H1 (cell line): Measurements from ENCODE around the gene PSMC2. TPM values are rescaled to one million over a fixed set of nuclear protein-coding genes. Genes with fewer than 3 reads are reported as not detected.

Experiments
- CTCF ChIA-PET: fragments of 300-600 bp; sonication (Branson Sonifier 250); formaldehyde crosslinking; loops from one replicate; lab custom pipeline; 2021; ENCODE audit not compliant: partially characterized antibody; lab: Charles Lee
- POLR2A ChIA-PET: fragments of 300-600 bp; sonication (Branson Sonifier 250); formaldehyde crosslinking; loops from one replicate; lab custom pipeline; 2021; ENCODE audit warnings: inconsistent platforms; ENCODE audit not compliant: partially characterized antibody; lab: Charles Lee
- DNase-seq, 2 experiments: peaks; one replicate each; pipeline versions ENCODE4 v3.0.0 to v3.0.0-alpha.2; 2010 to 2022; ENCODE audit warnings: low spot score in 2 of 2, low read depth in 1 of 2, mixed read lengths in 1 of 2
- FAIRE-seq: peaks from 2 replicates; lab custom pipeline; 2011; peaks lifted over from hg19 to GRCh38; lab: Jason Lieb, UNC
- H2AFZ ChIP-seq: 2 replicates; pipeline ENCODE4 v1.8.1; 2012; ENCODE audit warnings: low read length, inconsistent platforms
- H2AK5ac ChIP-seq: 2 replicates; pipeline ENCODE4 v1.6.1; 2013; ENCODE audit warnings: low read depth, low read length
- H2BK120ac ChIP-seq: replicated peaks from 2 replicates; pipeline ENCODE3; 2013; ENCODE audit warnings: low read depth, low read length, inconsistent platforms
- H2BK12ac ChIP-seq: 2 replicates; pipeline ENCODE4 v1.6.1; 2013; ENCODE audit warnings: low read depth, low read length
- H2BK15ac ChIP-seq: 2 replicates; pipeline ENCODE4 v1.6.1; 2013; ENCODE audit warnings: low read length
- H2BK20ac ChIP-seq: 2 replicates; pipeline ENCODE4 v1.6.1; 2013; ENCODE audit warnings: low read length
- H2BK5ac ChIP-seq: 2 replicates; pipeline ENCODE4 v1.6.1; 2013; ENCODE audit warnings: low read depth, low read length
- H3K14ac ChIP-seq: 2 replicates; pipeline ENCODE4 v1.6.1; 2013; ENCODE audit warnings: inconsistent platforms; ENCODE audit not compliant: insufficient read length
- H3K18ac ChIP-seq: 2 replicates; pipeline ENCODE4 v1.6.1; 2013; ENCODE audit warnings: low read length; ENCODE audit errors: extremely low read depth
- H3K23ac ChIP-seq: 2 replicates; pipeline ENCODE4 v1.6.1; 2013; ENCODE audit warnings: inconsistent platforms; ENCODE audit not compliant: insufficient read length
- H3K23me2 ChIP-seq: 2 replicates; pipeline ENCODE4 v1.6.1; 2013; ENCODE audit warnings: low read depth, low read length
- H3K27ac ChIP-seq: 2 replicates; pipeline ENCODE4 v1.6.1; 2011; ENCODE audit warnings: low read depth, low read length, inconsistent platforms
- H3K27me3 ChIP-seq, 4 experiments: replicated peaks in 1 of 4; 1 replicate in 1 of 4; 2 replicates in 3 of 4; pipeline versions ENCODE4 v1.6.1 to v1.8.1; 2011 to 2013; ENCODE audit warnings: low read length in 3 of 4, mild to moderate bottlenecking in 3 of 4, inconsistent platforms in 2 of 4, mixed read lengths in 2 of 4, moderate library complexity in 1 of 4; ENCODE audit not compliant: control insufficient read depth in 3 of 4, insufficient read depth in 3 of 4; ENCODE audit errors: extremely low read depth in 1 of 4
- H3K36me3 ChIP-seq, 4 experiments: 2 replicates each; pipeline versions ENCODE4 v1.6.1 to v1.8.1; 2011 to 2013; ENCODE audit warnings: mild to moderate bottlenecking in 4 of 4, low read length in 3 of 4, moderate library complexity in 2 of 4, control low read depth in 1 of 4, inconsistent platforms in 1 of 4; ENCODE audit not compliant: insufficient read depth in 4 of 4, control insufficient read depth in 2 of 4
- H3K4ac ChIP-seq: replicated peaks from 2 replicates; pipeline ENCODE3; 2013; ENCODE audit warnings: low read length, low read depth, mixed read lengths, inconsistent platforms; ENCODE audit not compliant: insufficient read length
- H3K4me1 ChIP-seq, 4 experiments: replicated peaks in 1 of 4; 1 replicate in 1 of 4; 2 replicates in 3 of 4; pipeline versions ENCODE4 v1.6.1 to v1.8.1; 2011 to 2013; ENCODE audit warnings: low read length in 3 of 4, inconsistent platforms in 2 of 4, mixed read lengths in 1 of 4; ENCODE audit not compliant: insufficient read depth in 4 of 4, control insufficient read depth in 3 of 4
- H3K4me2 ChIP-seq, 2 experiments: 2 replicates each; pipeline versions ENCODE4 v1.6.1 to v1.8.1; 2011 to 2013; ENCODE audit warnings: low read depth in 2 of 2, low read length in 2 of 2, control low read depth in 1 of 2, inconsistent platforms in 1 of 2, mild to moderate bottlenecking in 1 of 2; ENCODE audit not compliant: insufficient read depth in 1 of 2
- H3K4me3 ChIP-seq, 4 experiments: fragments of 200-600, 300-600 bp in 1 of 4; sonication (generic), shearing (Covaris generic), sonication (Bioruptor Twin) in 1 of 4; 2 replicates each; pipeline versions ENCODE4 v1.5.1 to v1.8.1; 2011 to 2016; ENCODE audit warnings: low read length in 4 of 4, low read depth in 3 of 4, control low read depth in 2 of 4, inconsistent platforms in 2 of 4, mild to moderate bottlenecking in 2 of 4, mixed read lengths in 1 of 4, moderate library complexity in 1 of 4; ENCODE audit not compliant: insufficient read depth in 2 of 4; ENCODE audit errors: extremely low read depth in 1 of 4
- H3K56ac ChIP-seq: replicated peaks from 2 replicates; pipeline ENCODE3; 2013; ENCODE audit warnings: low read depth, mild to moderate bottlenecking, mixed read lengths, low read length, inconsistent platforms; ENCODE audit not compliant: insufficient read length
- H3K79me1 ChIP-seq: 2 replicates; pipeline ENCODE4 v1.6.1; 2013; ENCODE audit warnings: low read depth, low read length, control low read depth
- H3K79me2 ChIP-seq, 2 experiments: 2 replicates each; pipeline versions ENCODE4 v1.6.1 to v1.8.1; 2012 to 2013; ENCODE audit warnings: low read length in 2 of 2, mild to moderate bottlenecking in 2 of 2, inconsistent platforms in 1 of 2; ENCODE audit not compliant: insufficient read depth in 2 of 2, control insufficient read depth in 1 of 2
- H3K9ac ChIP-seq, 4 experiments: replicated peaks in 1 of 4; 1 replicate in 1 of 4; 2 replicates in 3 of 4; pipeline versions ENCODE4 v1.6.1 to v1.8.1; 2011 to 2013; ENCODE audit warnings: low read depth in 3 of 4, low read length in 3 of 4, control low read depth in 2 of 4, mild to moderate bottlenecking in 2 of 4, moderate library complexity in 2 of 4, inconsistent platforms in 1 of 4; ENCODE audit errors: extremely low read depth in 1 of 4
- H3K9me3 ChIP-seq, 2 experiments: 2 replicates each; pipeline versions ENCODE4 v1.6.1 to v1.8.1; 2012 to 2013; ENCODE audit warnings: mild to moderate bottlenecking in 2 of 2, moderate library complexity in 2 of 2, control low read depth in 1 of 2, inconsistent platforms in 1 of 2, low read depth in 1 of 2, low read length in 1 of 2, mixed read lengths in 1 of 2; ENCODE audit not compliant: insufficient read depth in 2 of 2
- H4K20me1 ChIP-seq, 2 experiments: replicated peaks in 1 of 2; 2 replicates each; pipeline versions ENCODE3 to v1.8.1; 2011 to 2013; ENCODE audit warnings: inconsistent platforms in 2 of 2, low read length in 2 of 2, mild to moderate bottlenecking in 1 of 2; ENCODE audit not compliant: insufficient read depth in 2 of 2, control insufficient read depth in 1 of 2
- H4K5ac ChIP-seq: 2 replicates; pipeline ENCODE4 v1.6.1; 2013; ENCODE audit warnings: low read length, low read depth, mixed read lengths, inconsistent platforms; ENCODE audit not compliant: insufficient read length
- H4K8ac ChIP-seq: 2 replicates; pipeline ENCODE4 v1.8.0; 2013; ENCODE audit warnings: mild to moderate bottlenecking, moderate library complexity, low read length, inconsistent platforms; ENCODE audit not compliant: insufficient read depth; ENCODE audit errors: extremely low read depth
- H4K91ac ChIP-seq: replicated peaks from 2 replicates; pipeline ENCODE3; 2013; ENCODE audit warnings: low read length, mixed read lengths, inconsistent platforms; ENCODE audit not compliant: insufficient read length
- WGBS, 2 experiments: shearing (Covaris generic) in 1 of 2; methylation state at CpG; one replicate each; pipeline versions ENCODE4 v1.1.6 to v1.1.7; 2013 to 2015; ENCODE audit warnings: low lambda C conversion rate in 2 of 2, mixed read lengths in 2 of 2, inconsistent platforms in 1 of 2, low coverage in 1 of 2, missing lambda C conversion rate in 1 of 2; ENCODE audit not compliant: insufficient replicate concordance in 2 of 2, insufficient coverage in 1 of 2, insufficient read length in 1 of 2; ENCODE audit errors: extremely low coverage in 1 of 2, missing lambda C conversion rate in 1 of 2; 5-methylcytosine and 5-hydroxymethylcytosine counted together
- polyA plus RNA-seq, 7 experiments: library from polyadenylated mRNA; depleted of rRNA in 3 of 7; stranded (reverse) in 5 of 7; unstranded in 2 of 7; fragments of >200 nt in 5 of 7; fragments of 200-250 nt in 2 of 7; gene quantifications; 1 replicate in 5 of 7; 2 replicates in 1 of 7; 4 replicates in 1 of 7; pipeline versions ENCODE4 v1.2.1 to v1.2.3, GENCODE V29; 2011 to 2013; ENCODE audit warnings: missing spikeins in 2 of 7, mixed read lengths in 2 of 7
- total RNA-seq: library from RNA; stranded (reverse); fragmentation: NEBNext Ultra II Directional; extraction: Animal tissue kit (Norgen Biotek cat#: 25700); gene quantifications from 2 replicates; pipeline ENCODE4 v1.2.1, GENCODE V29; 2021

The PSMC2 gene
- total and polyA plus RNA-seq, 2 of the 8 experiments (the other 6 are each of a cell fraction or from before 2014, with no cell fraction given), result 80.9 to 141 TPM

- ChIA-PET POLR2A (interaction anchor here (0.5 to 1.8 kb wide), 3 partner anchors 12 to 28 kb away, joined by 3 to 4 read pairs (median 3); no protein-coding TSS in a partner anchor), CTCF (no interaction called here)
- Histone ChIP-seq H3K4me3 (no peak overlapping the region), H3K4me1 (peaks cover 0 to 5% (median 0%) of the 10 kb centered on the region in 4 experiments; a peak in 1 of 7 replicates), H3K18ac (no peak overlapping the region), H4K5ac (no peak overlapping the region), H3K36me3 (peaks cover 3 to 58% (median 39%) of the 10 kb centered on the region in 4 experiments), H2AFZ (no peak overlapping the region), H2BK20ac (no peak overlapping the region), H2BK15ac (no peak overlapping the region), H4K8ac (no peak overlapping the region), H3K56ac (no peak overlapping the region), H2BK5ac (no peak overlapping the region), H2AK5ac (no peak overlapping the region), H2BK12ac (no peak overlapping the region), H3K4me2 (no peak overlapping the region), H3K23me2 (no peaks in the 10 kb centered on the region), H3K14ac (no peak overlapping the region), H2BK120ac (no peak overlapping the region), H3K4ac (no peak overlapping the region), H3K79me1 (no peaks in the 10 kb centered on the region; the same call in 1 of the 2 replicates), H4K91ac (no peak overlapping the region), H3K9ac (no peak overlapping the region), H3K27me3 (no peaks in the 10 kb centered on the region), H3K27ac (no peak overlapping the region), H3K9me3 (no peaks in the 10 kb centered on the region), H3K79me2 (peaks cover 0 to 26% of the 10 kb centered on the region in 2 experiments; a peak in 3 of 4 replicates), H3K23ac (no peak overlapping the region), H4K20me1 (peaks cover 0 to 2% of the 10 kb centered on the region in 2 experiments)
- 91% methylated on average over 6 of the region's 6 CpGs; no CpG with 5 or more reads in 1 of the 2 experiments for WGBS, 2 experiments
- FAIRE-seq (no peak), DNase-seq (no peak)
These were observed 47.8 kb upstream of the PSMC2 start for GRCh38 chr7:103299660-103300059.
